Measurements from ENCODE around the gene NR1I2.

DNA sequence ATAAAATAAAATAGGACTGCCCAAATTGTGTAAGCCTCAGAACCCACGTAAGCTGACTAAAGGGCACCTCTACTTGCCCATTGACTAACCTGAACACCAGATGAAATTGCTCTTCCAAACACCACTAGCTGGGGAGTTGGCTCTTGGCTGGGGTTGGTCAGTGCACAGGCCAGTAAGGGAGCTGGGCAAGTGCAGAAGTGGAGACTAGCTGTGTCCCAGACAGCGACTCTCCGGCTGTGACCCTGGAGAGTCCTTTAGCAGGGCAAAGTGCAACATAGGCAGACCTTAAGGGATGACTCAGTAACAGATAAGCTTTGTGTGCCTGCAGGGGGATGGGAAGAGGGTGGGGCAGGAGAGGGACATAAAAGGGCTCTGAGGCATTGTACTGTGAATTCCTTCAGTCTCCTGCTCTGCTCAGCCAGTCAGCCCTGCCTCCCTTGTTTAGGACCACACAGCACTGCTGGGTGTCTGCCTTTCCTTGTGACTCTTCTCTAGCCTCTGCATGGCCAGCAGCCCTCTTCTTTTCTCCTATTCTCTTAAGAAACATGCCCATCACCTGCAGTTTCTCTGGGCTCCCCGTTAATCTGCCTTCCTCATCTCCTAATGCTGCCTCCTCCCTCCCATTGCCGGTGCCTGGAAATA is 13.2 kb downstream of the NR1I2 start:
- no peak for TF ChIP-seq EZH2phosphoT487 (IDR thresholded peaks at IDR 0.05)
- TF ChIP-seq, protein P1, sequence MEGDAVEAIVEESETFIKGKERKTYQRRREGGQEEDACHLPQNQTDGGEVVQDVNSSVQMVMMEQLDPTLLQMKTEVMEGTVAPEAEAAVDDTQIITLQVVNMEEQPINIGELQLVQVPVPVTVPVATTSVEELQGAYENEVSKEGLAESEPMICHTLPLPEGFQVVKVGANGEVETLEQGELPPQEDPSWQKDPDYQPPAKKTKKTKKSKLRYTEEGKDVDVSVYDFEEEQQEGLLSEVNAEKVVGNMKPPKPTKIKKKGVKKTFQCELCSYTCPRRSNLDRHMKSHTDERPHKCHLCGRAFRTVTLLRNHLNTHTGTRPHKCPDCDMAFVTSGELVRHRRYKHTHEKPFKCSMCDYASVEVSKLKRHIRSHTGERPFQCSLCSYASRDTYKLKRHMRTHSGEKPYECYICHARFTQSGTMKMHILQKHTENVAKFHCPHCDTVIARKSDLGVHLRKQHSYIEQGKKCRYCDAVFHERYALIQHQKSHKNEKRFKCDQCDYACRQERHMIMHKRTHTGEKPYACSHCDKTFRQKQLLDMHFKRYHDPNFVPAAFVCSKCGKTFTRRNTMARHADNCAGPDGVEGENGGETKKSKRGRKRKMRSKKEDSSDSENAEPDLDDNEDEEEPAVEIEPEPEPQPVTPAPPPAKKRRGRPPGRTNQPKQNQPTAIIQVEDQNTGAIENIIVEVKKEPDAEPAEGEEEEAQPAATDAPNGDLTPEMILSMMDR (IDR thresholded peaks at IDR 0.05), result no peak
